Testis (tissue), 2 donors: ENCODE data around the gene TPM4.

ENCODE experiments used
- POLR2A ChIP-seq: fragments of 450-650 bp; IDR thresholded peaks from one replicate; pipeline ENCODE4 v1.6.1; 2017; ENCODE audit warnings: antibody characterized with exemption, mild to moderate bottlenecking, moderate library complexity
- TF ChIP-seq, protein P1 (sequence below), 3 experiments: fragments of 450-650 bp in 2 of 3; fragments of 200-600 bp in 1 of 3; sonication (generic) in 1 of 3; IDR thresholded peaks; one replicate each; pipeline ENCODE4 v1.5.1; 2016 to 2019; ENCODE audit warnings: antibody characterized with exemption in 3 of 3, mild to moderate bottlenecking in 2 of 3, moderate library complexity in 1 of 3

DNA sequence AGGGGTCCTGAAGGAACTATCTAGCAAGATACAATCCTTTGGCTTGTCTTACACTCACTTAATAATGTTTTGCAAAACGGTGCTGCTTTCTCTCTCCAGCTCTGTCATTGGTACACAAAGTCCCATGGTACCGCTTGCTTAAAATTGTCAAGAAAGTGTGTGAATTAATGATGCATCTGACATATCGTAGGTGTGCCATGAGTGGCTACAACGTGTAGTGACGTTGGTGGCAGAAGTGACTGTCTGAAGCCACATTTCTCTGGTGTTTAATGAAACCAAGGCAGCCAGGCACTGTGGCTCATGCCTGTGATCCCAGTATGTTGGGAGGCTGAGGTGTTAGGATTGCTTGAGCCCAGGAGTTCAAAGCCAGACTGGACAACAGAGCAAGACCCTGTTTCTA lies 69.8 kb downstream of the TPM4 start:
- no peak for TF ChIP-seq POLR2A
- TF ChIP-seq, protein P1, sequence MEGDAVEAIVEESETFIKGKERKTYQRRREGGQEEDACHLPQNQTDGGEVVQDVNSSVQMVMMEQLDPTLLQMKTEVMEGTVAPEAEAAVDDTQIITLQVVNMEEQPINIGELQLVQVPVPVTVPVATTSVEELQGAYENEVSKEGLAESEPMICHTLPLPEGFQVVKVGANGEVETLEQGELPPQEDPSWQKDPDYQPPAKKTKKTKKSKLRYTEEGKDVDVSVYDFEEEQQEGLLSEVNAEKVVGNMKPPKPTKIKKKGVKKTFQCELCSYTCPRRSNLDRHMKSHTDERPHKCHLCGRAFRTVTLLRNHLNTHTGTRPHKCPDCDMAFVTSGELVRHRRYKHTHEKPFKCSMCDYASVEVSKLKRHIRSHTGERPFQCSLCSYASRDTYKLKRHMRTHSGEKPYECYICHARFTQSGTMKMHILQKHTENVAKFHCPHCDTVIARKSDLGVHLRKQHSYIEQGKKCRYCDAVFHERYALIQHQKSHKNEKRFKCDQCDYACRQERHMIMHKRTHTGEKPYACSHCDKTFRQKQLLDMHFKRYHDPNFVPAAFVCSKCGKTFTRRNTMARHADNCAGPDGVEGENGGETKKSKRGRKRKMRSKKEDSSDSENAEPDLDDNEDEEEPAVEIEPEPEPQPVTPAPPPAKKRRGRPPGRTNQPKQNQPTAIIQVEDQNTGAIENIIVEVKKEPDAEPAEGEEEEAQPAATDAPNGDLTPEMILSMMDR (IDR thresholded peaks at IDR 0.05): no peak
